ENCODE results near the gene TYMP. TPM values are rescaled to one million over a fixed set of nuclear protein-coding genes. Genes with fewer than 3 reads are reported as not detected.

Gene TYMP
- polyA plus RNA-seq, result 10 to 100 TPM; 35.7 to 48.0 TPM

- Histone ChIP-seq H3K27ac (ENCODE audit: low read depth in 2 of 2, low read length in 1 of 2) (peak within 1 kb of the TSS; percentile 96 to 99), H3K27me3 (ENCODE audit: control insufficient read depth in 1 of 2, insufficient read depth in 2 of 2, low read length in 2 of 2) (no peaks in the 10 kb centered on the region), H3K4me1 (ENCODE audit: control insufficient read depth in 2 of 2, insufficient read depth in 2 of 2, low read length in 1 of 2) (peaks cover 5 to 24% of the 10 kb centered on the region in 2 donors), H3K9me3 (ENCODE audit: control insufficient read depth in 2 of 2, insufficient read depth in 1 of 2, low read depth in 1 of 2, low read length in 1 of 2) (no peaks in the 10 kb centered on the region), H3K4me3 (ENCODE audit: low read depth in 1 of 2, low read length in 2 of 2) (peak within 1 kb of the TSS; percentile 59 to 63), H3K36me3 (ENCODE audit: control insufficient read depth in 2 of 2, insufficient read depth in 2 of 2, low read length in 1 of 2) (no peaks in the 10 kb centered on the region)
- WGBS, 2 donors, result 1% methylated on average over 70 to 92 of the region's 92 CpGs
Observed at GRCh38 chr22:50529897-50530579, at the start of gene TYMP. TSS of gene TYMP (minus strand) at chr22:50530012. CDS start at chr22:50529709, 303 bp downstream.

- peaks cover 0 to 22% of the 10 kb centered on the region in 2 donors for H3K36me3 ChIP-seq (ENCODE audit: control insufficient read depth in 2 of 2, insufficient read depth in 2 of 2, low read length in 1 of 2)
- H3K9me3 ChIP-seq (ENCODE audit: control insufficient read depth in 2 of 2, insufficient read depth in 1 of 2, low read depth in 1 of 2, low read length in 1 of 2), result no peaks in the 10 kb centered on the region
- peaks cover 0 to 17% of the 10 kb centered on the region in 2 donors for H3K4me1 ChIP-seq (ENCODE audit: control insufficient read depth in 2 of 2, insufficient read depth in 2 of 2, low read length in 1 of 2)
- H3K27me3 ChIP-seq (ENCODE audit: control insufficient read depth in 1 of 2, insufficient read depth in 2 of 2, low read length in 2 of 2), result no peaks in the 10 kb centered on the region
- 65 to 73% methylated on average over 8 of the region's 8 CpGs for WGBS, 2 donors
- H3K27ac ChIP-seq (ENCODE audit: low read depth in 2 of 2, low read length in 1 of 2), result no peak overlapping the region
- H3K4me3 ChIP-seq (ENCODE audit: low read depth in 1 of 2, low read length in 2 of 2), result no peak overlapping the region
Observed at GRCh38 chr22:50578776-50579310, 49.0 kb upstream of the TYMP start.

- H3K4me3 ChIP-seq (ENCODE audit: low read depth in 1 of 2, low read length in 2 of 2), result no peak within 1 kb of the TSS
- peaks cover 0 to 28% of the 10 kb centered on the region in 2 donors for H3K36me3 ChIP-seq (ENCODE audit: control insufficient read depth in 2 of 2, insufficient read depth in 2 of 2, low read length in 1 of 2)
- H3K9me3 ChIP-seq (ENCODE audit: control insufficient read depth in 2 of 2, insufficient read depth in 1 of 2, low read depth in 1 of 2, low read length in 1 of 2), result no peaks in the 10 kb centered on the region
- 31 to 46% methylated on average over 42 to 63 of the region's 63 CpGs for WGBS, 2 donors
- H3K27ac ChIP-seq (ENCODE audit: low read depth in 2 of 2, low read length in 1 of 2), result no peak within 1 kb of the TSS
- peaks cover 0 to 12% of the 10 kb centered on the region in 2 donors for H3K4me1 ChIP-seq (ENCODE audit: control insufficient read depth in 2 of 2, insufficient read depth in 2 of 2, low read length in 1 of 2)
- no peaks in the 10 kb centered on the region for H3K27me3 ChIP-seq (ENCODE audit: control insufficient read depth in 1 of 2, insufficient read depth in 2 of 2, low read length in 2 of 2)
Observed at GRCh38 chr22:50577987-50578775, 48.4 kb upstream of the TYMP start, which contains the start of gene CPT1B. TSS of gene CPT1B (minus strand) at chr22:50578427. CDS start at chr22:50577915, 512 bp downstream.

GRCh38 chr22:50577697-50577986 is 47.8 kb upstream of the TYMP start:
- no peaks in the 10 kb centered on the region for H3K27me3 ChIP-seq (ENCODE audit: control insufficient read depth in 1 of 2, insufficient read depth in 2 of 2, low read length in 2 of 2)
- H3K36me3 ChIP-seq (ENCODE audit: control insufficient read depth in 2 of 2, insufficient read depth in 2 of 2, low read length in 1 of 2), result peaks cover 0 to 31% of the 10 kb centered on the region in 2 donors
- H3K4me1 ChIP-seq (ENCODE audit: control insufficient read depth in 2 of 2, insufficient read depth in 2 of 2, low read length in 1 of 2), result peaks cover 0 to 12% of the 10 kb centered on the region in 2 donors
- H3K4me3 ChIP-seq (ENCODE audit: low read depth in 1 of 2, low read length in 2 of 2), result no peak overlapping the region
- 48 to 58% methylated on average over 23 of the region's 23 CpGs for WGBS, 2 donors
- no peak overlapping the region for H3K27ac ChIP-seq (ENCODE audit: low read depth in 2 of 2, low read length in 1 of 2)
- no peaks in the 10 kb centered on the region for H3K9me3 ChIP-seq (ENCODE audit: control insufficient read depth in 2 of 2, insufficient read depth in 1 of 2, low read depth in 1 of 2, low read length in 1 of 2)

GRCh38 chr22:50576806-50577696 is 47.2 kb upstream of the TYMP start:
- Histone ChIP-seq H3K4me3 (ENCODE audit: low read depth in 1 of 2, low read length in 2 of 2) (no peak overlapping the region), H3K9me3 (ENCODE audit: control insufficient read depth in 2 of 2, insufficient read depth in 1 of 2, low read depth in 1 of 2, low read length in 1 of 2) (no peaks in the 10 kb centered on the region), H3K36me3 (ENCODE audit: control insufficient read depth in 2 of 2, insufficient read depth in 2 of 2, low read length in 1 of 2) (peaks cover 0 to 31% of the 10 kb centered on the region in 2 donors), H3K4me1 (ENCODE audit: control insufficient read depth in 2 of 2, insufficient read depth in 2 of 2, low read length in 1 of 2) (peaks cover 0 to 11% of the 10 kb centered on the region in 2 donors), H3K27me3 (ENCODE audit: control insufficient read depth in 1 of 2, insufficient read depth in 2 of 2, low read length in 2 of 2) (no peaks in the 10 kb centered on the region), H3K27ac (ENCODE audit: low read depth in 2 of 2, low read length in 1 of 2) (no peak overlapping the region)
- 79 to 84% methylated on average over 18 of the region's 18 CpGs for WGBS, 2 donors

- H3K36me3 ChIP-seq (ENCODE audit: control insufficient read depth in 2 of 2, insufficient read depth in 2 of 2, low read length in 1 of 2), result peaks cover 0 to 36% of the 10 kb centered on the region in 2 donors
- H3K27ac ChIP-seq (ENCODE audit: low read depth in 2 of 2, low read length in 1 of 2), result no peak overlapping the region
- no peaks in the 10 kb centered on the region for H3K9me3 ChIP-seq (ENCODE audit: control insufficient read depth in 2 of 2, insufficient read depth in 1 of 2, low read depth in 1 of 2, low read length in 1 of 2)
- WGBS, 2 donors, result 68 to 75% methylated on average over 5 of the region's 5 CpGs
- H3K4me1 ChIP-seq (ENCODE audit: control insufficient read depth in 2 of 2, insufficient read depth in 2 of 2, low read length in 1 of 2), result peaks cover 0 to 3% of the 10 kb centered on the region in 2 donors
- H3K27me3 ChIP-seq (ENCODE audit: control insufficient read depth in 1 of 2, insufficient read depth in 2 of 2, low read length in 2 of 2), result no peaks in the 10 kb centered on the region
- no peak overlapping the region for H3K4me3 ChIP-seq (ENCODE audit: low read depth in 1 of 2, low read length in 2 of 2)
Observed at GRCh38 chr22:50576070-50576469, 46.3 kb upstream of the TYMP start.

- WGBS, 2 donors, result 83 to 87% methylated on average over 8 of the region's 8 CpGs
- H3K36me3 ChIP-seq (ENCODE audit: control insufficient read depth in 2 of 2, insufficient read depth in 2 of 2, low read length in 1 of 2), result peaks cover 0 to 41% of the 10 kb centered on the region in 2 donors
- no peaks in the 10 kb centered on the region for H3K27me3 ChIP-seq (ENCODE audit: control insufficient read depth in 1 of 2, insufficient read depth in 2 of 2, low read length in 2 of 2)
- peaks cover 0 to 3% of the 10 kb centered on the region in 2 donors for H3K4me1 ChIP-seq (ENCODE audit: control insufficient read depth in 2 of 2, insufficient read depth in 2 of 2, low read length in 1 of 2)
- no peak overlapping the region for H3K27ac ChIP-seq (ENCODE audit: low read depth in 2 of 2, low read length in 1 of 2)
- H3K9me3 ChIP-seq (ENCODE audit: control insufficient read depth in 2 of 2, insufficient read depth in 1 of 2, low read depth in 1 of 2, low read length in 1 of 2), result no peaks in the 10 kb centered on the region
- H3K4me3 ChIP-seq (ENCODE audit: low read depth in 1 of 2, low read length in 2 of 2), result no peak overlapping the region
Observed at GRCh38 chr22:50575426-50575941, 45.7 kb upstream of the TYMP start.

GRCh38 chr22:50574383-50574755 is 44.6 kb upstream of the TYMP start:
- peaks cover 0 to 47% of the 10 kb centered on the region in 2 donors for H3K36me3 ChIP-seq (ENCODE audit: control insufficient read depth in 2 of 2, insufficient read depth in 2 of 2, low read length in 1 of 2)
- H3K9me3 ChIP-seq (ENCODE audit: control insufficient read depth in 2 of 2, insufficient read depth in 1 of 2, low read depth in 1 of 2, low read length in 1 of 2), result no peaks in the 10 kb centered on the region
- no peak overlapping the region for H3K4me3 ChIP-seq (ENCODE audit: low read depth in 1 of 2, low read length in 2 of 2)
- peaks cover 0 to 7% of the 10 kb centered on the region in 2 donors for H3K4me1 ChIP-seq (ENCODE audit: control insufficient read depth in 2 of 2, insufficient read depth in 2 of 2, low read length in 1 of 2)
- no peaks in the 10 kb centered on the region for H3K27me3 ChIP-seq (ENCODE audit: control insufficient read depth in 1 of 2, insufficient read depth in 2 of 2, low read length in 2 of 2)
- H3K27ac ChIP-seq (ENCODE audit: low read depth in 2 of 2, low read length in 1 of 2), result no peak overlapping the region
- 90% methylated on average over 11 of the region's 11 CpGs for WGBS, 2 donors

Data from esophagus (tissue), 2 donors.